ENCODE measurements around the gene BRAT1.

BRAT1 gene

GRCh38 chr7:2559283-2559950 lies 4.1 kb upstream of the BRAT1 start:
- DNase-seq (ENCODE audit: low read depth): no peak

- peak; percentile 86 for DNase-seq (ENCODE audit: low read depth)
These were observed 3.4 kb upstream of the BRAT1 start, which contains the start of gene IQCE for GRCh38 chr7:2558629-2559282. Gene IQCE (plus strand): TSS chr7:2558979. CDS start chr7:2559182, 203 bp downstream.

GRCh38 chr7:2554661-2555111 lies 638 bp downstream of the BRAT1 start:
- DNase-seq (ENCODE audit: low read depth): no peak

GRCh38 chr7:2553831-2554581 lies 1.3 kb downstream of the BRAT1 start:
- no peak for DNase-seq (ENCODE audit: low read depth)

- DNase-seq (ENCODE audit: low read depth): no peak
These were observed 2.2 kb downstream of the BRAT1 start for GRCh38 chr7:2553108-2553507.

- no peak for DNase-seq (ENCODE audit: low read depth)
These were observed 3.9 kb downstream of the BRAT1 start for GRCh38 chr7:2551418-2551817.

GRCh38 chr7:2546776-2547586 lies 8.3 kb downstream of the BRAT1 start:
- DNase-seq (ENCODE audit: low read depth): no peak

GRCh38 chr7:2545746-2546425 lies 9.4 kb downstream of the BRAT1 start:
- DNase-seq (ENCODE audit: low read depth): no peak

GRCh38 chr7:2544541-2545188 lies 10.7 kb downstream of the BRAT1 start:
- DNase-seq (ENCODE audit: low read depth): no peak

GRCh38 chr7:2542916-2543871 lies 12.1 kb downstream of the BRAT1 start:
- no peak for DNase-seq (ENCODE audit: low read depth)

GRCh38 chr7:2542011-2542915 lies 13.1 kb downstream of the BRAT1 start:
- no peak for DNase-seq (ENCODE audit: low read depth)

GRCh38 chr7:2541291-2542010 lies 13.9 kb downstream of the BRAT1 start:
- DNase-seq (ENCODE audit: low read depth): no peak

GRCh38 chr7:2540641-2541051 lies 14.7 kb downstream of the BRAT1 start:
- DNase-seq (ENCODE audit: low read depth): no peak

GRCh38 chr7:2540133-2540532 lies 15.2 kb downstream of the BRAT1 start:
- DNase-seq (ENCODE audit: low read depth): no peak

- DNase-seq (ENCODE audit: low read depth): no peak
These were observed 16.1 kb downstream of the BRAT1 start for GRCh38 chr7:2539031-2539911.

- DNase-seq (ENCODE audit: low read depth): no peak
These were observed 17.1 kb downstream of the BRAT1 start for GRCh38 chr7:2537981-2538851.

All from amniotic epithelial cell (primary cell).